Astrocyte (in vitro differentiated cells and primary cell): ENCODE measurements around the gene SMARCD3.

ENCODE experiments used
- CTCF ChIP-seq: IDR thresholded peaks from 2 replicates; pipeline ENCODE4 v1.5.1; 2011; ENCODE audit warnings: low read depth, mild to moderate bottlenecking, inconsistent platforms, low read length, moderate library complexity; ENCODE audit not compliant: insufficient read depth
- EZH2 ChIP-seq: IDR thresholded peaks from 2 replicates; pipeline ENCODE4 v1.6.1; 2012; ENCODE audit warnings: mild to moderate bottlenecking, low read length, inconsistent platforms; ENCODE audit not compliant: insufficient read depth

GRCh38 chr7:151255390-151255789 lies 6.9 kb upstream of the SMARCD3 start:
- TF ChIP-seq CTCF (no peak), EZH2 (no peak)
